GM19455 (cell line): ENCODE measurements around the gene CAVIN3.
"Not testable (repeated sequence)": the region's sequence is repeated elsewhere in the genome, so short reads cannot be mapped to it uniquely, and the experiment has no call there.

Source experiments
- ATAC-seq: cut with Tn5 transposase; IDR thresholded peaks from one replicate; pipeline ENCODE4 v1.9.1; 2021; ENCODE audit not compliant: unreplicated experiment

Gene CAVIN3

DNA sequence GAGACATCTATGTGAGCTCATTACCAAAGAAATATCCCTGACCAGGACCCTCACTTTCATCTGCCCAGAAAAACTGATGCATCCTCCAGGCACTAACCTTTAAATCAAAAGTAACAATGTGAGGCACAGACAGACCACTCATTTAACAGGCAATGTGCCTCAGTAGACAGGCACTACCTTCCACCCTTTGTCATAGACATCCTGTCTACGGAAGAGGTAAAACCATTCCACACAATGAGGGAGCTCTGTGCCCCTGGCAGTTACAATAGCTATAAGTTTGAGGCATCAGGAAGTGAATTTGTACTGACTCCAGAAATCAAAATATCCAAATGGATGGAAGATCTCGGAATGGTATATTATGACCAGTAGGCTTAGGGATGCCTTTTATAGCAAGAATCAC is 6.7 kb upstream of the CAVIN3 start:
- no peak for ATAC-seq

DNA sequence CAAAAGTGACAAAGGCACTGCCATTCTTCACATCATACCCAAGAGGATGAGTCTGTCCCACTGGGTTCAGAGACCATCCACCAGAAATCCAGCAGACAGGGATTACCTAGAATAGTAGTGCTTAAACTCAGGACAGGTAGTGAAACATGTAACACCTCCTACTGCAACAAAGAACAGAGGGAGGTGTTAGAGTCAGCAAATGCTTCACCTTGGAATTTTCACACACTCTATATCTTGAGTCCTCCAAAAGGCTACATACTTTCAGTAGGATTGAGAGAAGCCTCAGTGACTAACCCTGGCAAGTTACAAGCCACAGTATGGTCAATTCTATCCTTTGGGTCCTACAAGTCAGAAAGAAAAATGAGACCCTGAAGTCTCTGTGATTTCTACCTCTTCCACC is 6.0 kb upstream of the CAVIN3 start:
- ATAC-seq: no peak

DNA sequence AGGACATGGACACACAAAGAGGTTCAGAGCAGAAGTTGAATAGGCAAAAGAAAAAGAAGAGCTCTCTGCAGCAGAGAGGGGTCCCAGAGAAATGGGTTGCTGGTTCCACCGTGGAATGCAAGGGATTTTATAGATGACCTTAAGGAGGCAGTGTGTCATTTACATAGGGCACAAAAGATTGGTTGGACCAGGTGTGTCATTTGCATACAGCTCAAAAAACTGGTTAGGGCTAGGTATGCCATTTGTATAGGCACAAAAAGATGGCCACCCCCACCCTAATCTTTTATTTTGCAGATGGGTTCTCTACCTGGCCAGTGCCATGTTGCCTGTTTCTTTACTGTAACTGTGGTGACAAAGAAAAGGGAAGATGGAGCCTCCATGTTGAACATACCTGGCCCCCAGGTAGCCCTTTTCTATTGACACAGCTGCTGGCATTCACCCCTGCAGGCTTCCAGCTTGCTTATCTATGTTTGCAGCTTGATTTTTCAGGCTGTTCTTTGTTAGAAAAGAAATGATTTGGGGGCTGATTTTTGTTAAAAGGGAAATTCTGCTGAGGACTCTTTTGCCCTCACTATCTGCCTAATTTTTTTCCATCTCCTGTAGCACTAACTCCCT is 3.1 kb upstream of the CAVIN3 start:
- no peak for ATAC-seq

DNA sequence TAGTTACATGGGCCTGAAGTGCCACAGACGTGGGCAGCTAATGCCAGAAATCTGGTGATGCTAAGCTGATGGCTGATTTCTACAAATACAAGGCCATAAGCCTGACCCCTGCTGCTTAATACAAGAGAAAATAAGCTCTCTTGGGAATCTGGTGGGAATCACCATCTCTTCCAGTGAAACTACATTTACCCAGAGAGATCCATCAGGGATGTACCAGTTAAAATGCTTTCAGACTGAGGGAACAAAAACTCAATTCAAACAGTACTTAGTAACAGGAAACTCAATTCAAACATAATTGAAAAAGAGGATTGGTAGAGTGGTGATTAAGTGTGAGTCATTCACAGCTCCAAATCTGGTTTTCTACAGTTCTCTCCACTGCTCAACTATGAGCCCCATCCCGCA is 1.7 kb upstream of the CAVIN3 start:
- ATAC-seq: no peak

DNA sequence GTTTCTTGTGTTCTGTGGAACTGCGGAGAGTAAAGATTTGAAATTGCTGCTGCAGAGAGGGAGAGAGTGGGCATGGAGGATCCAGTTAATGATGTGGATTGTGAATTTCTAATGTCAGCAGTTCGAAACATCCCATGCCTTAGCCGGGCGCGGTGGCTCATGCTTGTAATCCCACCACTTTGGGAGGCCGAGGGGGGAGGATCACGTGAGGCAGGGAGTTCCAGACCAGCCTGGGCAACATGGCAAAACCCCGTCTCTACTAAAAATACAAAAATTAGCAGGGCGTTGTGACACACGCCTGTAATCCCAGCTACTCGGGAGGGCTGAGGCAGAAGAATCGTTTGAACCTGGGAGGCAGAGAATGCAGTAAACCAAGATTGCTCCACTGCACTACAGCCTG is 1.1 kb upstream of the CAVIN3 start:
- ATAC-seq: no peak

DNA sequence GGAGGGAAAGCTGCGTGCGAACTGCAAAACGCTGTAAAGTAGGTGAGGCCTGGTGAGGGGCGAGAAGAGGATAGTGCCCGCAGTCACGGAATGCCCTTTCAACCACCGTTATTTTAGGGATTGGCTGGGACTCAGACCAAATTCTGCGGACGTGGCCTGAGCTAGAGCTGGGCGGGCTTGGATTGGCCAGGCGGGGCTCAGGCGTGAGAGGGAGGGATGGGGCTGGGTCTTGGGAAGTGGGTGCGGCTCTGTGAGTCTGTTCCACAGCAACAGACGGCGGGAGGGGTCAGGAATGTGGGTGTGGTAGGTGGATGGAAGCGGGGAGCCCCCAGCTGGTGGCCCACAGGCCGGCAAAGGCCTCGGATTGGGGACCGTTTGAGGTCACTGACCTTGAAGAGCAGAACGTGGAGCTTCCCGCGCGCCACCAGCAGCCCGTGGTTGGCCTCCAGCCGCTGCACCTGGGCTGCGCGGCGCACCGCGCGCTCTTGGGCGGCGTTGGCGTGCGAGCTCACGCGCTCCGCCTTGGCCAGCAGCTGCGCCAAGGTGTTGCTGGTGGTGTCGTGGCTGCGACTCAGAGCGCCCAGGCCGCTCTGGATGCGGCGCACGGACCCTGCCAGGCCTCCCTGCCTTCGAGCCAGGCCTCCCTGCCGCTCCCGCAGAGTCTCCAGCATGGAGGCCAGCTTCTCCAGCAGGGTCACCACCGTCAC is 444 bp downstream of the CAVIN3 start:
- ATAC-seq: peak; percentile 41

DNA sequence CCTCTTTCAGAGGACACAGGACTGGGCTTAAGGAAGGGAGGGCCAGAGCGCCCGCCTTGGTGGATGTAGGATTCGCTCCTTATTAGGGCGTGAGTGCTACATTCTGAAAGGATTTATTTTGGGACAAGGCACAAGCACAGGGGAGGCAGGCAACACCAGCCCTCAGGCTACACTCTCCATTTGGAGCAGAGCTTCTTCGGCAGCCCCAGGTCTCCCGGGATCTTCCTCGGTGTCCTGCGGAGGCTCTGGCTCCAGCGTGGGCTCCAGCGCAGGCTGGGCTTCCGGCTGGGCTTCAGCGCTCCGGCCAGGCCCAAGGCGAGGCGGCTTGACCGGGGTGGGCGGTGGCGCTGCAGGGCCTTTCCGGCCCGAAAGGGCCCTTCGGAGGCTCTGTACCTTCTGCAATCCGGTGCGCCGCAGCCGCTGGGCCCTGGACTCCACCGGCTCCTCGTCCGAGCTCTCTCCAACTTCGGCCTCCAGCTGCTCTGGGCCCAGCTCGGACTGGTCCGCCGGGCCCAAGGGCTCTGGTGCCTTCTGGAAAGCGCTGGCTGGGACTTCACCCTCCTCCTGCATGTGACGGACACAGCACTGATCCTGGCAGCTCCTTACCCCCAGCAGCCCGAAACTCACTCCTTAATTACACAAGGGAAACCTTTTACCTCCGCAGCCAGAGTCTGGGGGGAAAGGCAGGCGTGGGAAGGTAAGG is 1.1 kb downstream of the CAVIN3 start:
- ATAC-seq: no peak

DNA sequence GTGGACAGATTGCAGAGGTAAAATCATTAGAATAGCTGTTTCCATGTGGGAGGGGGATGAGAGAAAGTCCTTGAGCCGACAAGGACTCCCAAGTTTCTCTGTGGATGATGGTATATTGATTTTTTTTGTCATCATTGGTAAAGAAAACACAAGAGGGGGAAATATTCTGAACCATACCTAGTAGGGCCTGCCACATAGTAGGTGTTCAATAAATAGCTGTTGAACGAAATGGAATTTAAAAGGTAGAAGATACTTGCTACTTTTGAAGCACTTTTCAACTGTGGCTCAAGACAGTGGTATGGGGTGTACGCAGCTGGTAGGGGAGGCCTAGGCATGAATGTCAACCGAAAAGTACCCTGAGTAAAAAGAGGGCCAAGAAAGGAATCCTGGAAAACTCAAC is 2.1 kb downstream of the CAVIN3 start:
- no peak for ATAC-seq

DNA sequence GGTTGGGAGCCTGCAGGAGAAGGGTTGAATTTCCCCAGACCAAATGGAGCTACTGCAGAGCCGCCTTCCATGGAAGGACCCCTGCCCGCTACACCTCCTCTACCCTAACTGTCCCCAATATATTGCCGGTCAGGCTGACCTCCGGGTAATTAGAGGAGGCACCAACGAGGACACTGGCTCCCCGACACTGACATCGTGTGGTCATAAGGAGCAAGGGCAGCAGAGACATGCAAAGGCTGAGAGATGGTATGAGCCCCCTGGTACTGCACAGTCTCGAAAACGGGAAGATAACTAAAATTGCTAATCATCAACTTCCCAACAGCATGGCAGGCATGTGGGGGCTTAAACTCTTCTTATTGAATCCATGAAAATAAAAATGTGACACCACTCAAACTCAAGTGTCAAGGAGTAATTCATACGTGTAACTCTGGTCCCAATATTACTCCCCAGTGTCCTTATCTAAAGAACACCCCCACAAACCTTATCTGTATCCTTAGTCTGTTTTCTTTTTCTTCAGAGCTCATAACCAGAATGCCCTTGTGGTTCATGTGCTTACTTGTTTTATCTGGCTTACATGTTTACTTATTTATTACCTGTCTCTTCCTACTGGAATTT is 4.4 kb downstream of the CAVIN3 start:
- ATAC-seq: peak; percentile 67

DNA sequence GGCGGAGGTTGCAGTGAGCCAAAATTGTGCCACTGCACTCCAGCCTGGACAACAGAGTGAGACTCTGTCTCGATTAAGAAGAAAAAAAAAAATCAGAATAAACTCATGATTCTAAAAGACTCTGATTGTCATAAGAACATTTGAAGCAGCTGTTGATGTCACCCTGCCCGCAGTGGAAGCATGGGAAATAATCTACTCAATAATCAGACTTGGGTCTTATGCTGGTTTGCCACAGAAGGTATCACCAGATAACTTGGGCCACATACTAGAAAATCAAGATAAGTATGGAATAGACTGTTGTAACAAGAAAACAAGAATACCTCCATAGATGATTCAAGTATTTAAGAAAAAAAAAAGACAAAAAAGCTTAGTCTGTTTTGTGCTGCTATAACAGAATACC is 8.2 kb downstream of the CAVIN3 start:
- no peak for ATAC-seq

DNA sequence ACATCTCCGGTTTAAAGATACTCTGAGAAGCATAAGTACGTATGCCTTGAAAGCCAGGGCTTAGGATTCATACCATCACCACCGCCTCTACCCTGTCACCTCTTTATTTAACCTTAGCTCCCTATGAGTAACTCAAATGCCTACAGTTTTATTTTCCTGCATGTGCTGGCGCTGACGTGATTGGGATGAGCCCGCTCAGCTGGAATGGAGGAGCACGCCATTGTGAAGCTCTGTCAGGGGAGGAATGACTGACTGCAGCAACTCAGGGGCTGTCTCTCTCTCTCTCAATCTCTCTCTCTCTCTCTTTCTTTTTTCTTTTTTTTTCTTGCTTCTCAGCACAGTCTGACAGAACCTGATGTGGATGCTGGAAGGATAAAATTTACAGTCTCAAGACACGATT is 12.4 kb downstream of the CAVIN3 start:
- ATAC-seq: no peak

DNA sequence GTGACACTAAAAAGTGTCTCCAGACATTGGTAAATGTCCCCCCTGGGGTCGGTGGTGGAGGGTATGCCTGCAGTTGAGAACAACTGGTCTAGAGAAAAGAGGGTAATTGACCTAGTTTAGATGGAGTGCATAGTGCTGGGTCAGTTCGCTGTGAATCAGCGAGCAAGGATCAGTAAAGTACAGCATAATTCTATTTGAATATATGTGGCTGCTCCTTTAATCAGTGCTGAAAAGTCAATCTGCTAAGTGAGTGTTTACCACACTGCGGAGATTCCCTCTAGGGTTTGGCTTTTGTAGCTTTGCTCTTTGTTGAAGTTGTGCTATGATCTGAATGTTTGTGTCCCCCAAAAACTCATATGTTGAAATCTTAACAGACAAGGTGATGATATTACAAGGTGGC is 15.0 kb downstream of the CAVIN3 start:
- no peak for ATAC-seq

DNA sequence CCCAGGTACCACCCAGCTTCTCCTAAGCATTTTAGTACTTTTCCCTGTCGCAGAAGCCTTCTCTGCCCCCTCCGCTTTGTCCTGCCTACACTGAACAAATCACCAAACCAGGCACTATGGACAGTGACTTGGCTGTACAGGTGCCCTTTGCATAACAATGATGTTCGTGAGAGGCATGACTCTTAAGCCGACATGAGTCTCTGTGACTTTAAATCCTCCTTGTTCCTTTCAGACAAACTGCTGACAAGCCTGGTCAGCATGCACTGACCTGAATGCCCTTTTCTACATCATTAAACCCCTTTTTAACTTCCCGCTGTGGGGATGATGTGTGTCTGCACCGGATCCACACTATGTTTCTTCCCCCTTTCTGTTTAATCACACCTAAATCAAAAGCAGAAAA is 16.6 kb downstream of the CAVIN3 start:
- no peak for ATAC-seq

DNA sequence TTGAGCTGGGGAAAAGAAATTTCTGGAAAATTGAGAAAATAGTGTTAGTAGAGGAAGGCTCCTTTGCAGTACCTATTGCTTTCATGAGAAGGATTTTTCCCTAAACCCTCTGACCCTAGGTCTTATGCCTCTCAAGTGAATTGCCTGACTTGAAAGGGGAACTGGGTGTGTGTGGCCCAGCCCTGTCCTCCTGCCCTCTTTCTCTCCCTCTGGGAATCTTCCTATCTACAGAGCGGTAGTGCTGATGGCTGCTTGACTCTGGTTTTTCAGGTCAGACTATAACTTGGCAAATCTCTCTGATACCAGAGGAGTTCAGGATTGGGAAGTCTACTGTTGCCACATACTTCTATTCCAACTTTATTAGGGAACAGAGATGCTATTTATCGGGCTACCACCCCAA is 19.2 kb downstream of the CAVIN3 start:
- no peak for ATAC-seq

DNA sequence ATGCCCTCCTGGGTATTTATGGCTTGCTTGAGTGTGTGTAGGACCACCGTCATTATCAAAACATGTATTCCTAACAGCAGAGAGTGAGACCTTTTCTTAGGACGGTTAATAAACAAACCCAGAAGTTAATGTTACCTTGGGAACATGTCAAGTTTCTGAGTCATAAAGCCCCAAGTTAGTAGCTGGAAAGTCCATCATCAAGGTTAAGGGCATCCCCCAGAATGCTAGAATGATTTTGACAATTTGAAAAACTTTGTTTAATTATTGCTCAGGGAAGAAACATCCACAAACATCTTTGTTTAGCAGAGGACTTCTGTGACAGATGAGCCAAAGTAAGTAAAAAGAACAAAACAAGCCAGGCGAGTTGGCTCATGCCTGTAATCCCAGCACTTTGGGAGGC is 20.0 kb downstream of the CAVIN3 start:
- ATAC-seq: no peak

DNA sequence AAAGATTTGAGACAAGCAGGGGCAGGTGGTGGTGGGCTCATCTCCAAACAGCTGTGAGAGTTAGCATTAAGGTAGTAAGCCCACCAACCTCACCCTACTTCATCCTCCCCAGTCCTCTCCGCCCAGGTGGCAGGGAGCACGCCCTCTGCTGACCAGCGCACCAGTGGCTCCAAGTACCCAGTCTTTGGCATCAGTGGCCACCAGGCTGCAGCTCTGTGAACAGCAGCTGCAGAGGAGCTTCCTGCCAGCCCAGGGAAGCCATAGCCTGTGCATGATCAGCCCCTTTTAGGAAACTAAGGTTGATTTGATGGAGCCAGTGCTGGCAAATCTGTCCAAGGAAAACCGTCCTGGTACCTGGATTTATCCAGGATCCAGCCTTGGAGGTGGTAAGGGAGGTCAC is 21.7 kb downstream of the CAVIN3 start:
- ATAC-seq: no peak

DNA sequence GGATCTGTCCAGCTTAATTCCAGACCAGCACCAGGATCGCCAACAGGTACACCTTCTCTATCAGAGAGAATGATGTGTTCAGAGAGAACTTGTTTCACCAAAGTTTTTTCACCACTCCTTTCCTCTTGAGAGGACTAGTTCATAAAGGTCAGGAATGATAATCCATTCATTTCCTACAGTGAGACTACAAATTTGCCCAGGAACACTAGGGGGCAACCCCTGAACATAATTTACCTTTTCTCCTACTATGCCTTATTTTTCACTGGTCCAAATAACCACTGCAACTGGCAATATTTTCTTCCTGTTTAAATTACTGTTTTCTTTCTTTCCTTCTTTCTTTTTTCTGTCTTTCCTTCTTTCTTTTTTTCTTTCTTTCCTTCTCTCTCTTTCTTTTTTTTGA is 22.5 kb downstream of the CAVIN3 start:
- ATAC-seq: no peak

DNA sequence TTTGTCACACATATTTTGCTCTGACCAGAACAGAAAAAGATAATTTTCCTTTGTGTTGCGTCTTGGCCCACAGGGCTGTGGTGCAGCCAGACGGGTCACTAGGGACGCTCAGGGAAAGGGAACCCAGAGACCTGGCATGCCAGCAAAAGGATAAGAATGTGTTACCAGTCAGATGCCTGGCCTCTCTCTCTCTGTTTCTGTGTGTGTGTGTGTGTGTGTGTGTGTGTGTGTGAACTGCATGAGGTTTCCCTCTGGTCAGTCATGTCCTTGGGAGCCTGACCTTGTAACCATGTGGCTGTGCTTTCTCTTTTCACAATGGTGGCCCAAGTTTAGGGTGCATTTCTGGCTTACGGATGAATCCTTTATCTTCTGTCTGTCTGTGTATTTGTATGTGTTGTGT is 35.3 kb downstream of the CAVIN3 start:
- ATAC-seq: no peak

DNA sequence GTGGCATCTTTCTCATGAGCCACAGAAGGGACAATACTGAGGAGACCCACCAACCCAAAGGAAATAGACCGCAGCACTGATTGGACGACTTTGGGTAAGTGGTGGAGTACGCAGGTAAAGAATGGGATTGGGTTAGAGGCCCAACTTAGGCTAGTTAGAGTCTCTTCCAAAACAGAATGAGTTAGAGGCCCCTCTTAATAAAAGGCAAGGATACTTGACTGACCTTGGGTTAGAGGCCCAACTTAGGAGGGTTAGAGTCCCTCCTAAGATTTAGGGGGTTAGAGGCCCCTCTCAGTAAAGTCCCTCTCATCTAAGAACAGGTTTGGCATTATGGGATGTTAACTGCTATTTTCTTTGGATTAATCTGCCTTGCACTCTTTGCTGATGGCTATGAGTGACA is 36.1 kb downstream of the CAVIN3 start:
- ATAC-seq: no peak

DNA sequence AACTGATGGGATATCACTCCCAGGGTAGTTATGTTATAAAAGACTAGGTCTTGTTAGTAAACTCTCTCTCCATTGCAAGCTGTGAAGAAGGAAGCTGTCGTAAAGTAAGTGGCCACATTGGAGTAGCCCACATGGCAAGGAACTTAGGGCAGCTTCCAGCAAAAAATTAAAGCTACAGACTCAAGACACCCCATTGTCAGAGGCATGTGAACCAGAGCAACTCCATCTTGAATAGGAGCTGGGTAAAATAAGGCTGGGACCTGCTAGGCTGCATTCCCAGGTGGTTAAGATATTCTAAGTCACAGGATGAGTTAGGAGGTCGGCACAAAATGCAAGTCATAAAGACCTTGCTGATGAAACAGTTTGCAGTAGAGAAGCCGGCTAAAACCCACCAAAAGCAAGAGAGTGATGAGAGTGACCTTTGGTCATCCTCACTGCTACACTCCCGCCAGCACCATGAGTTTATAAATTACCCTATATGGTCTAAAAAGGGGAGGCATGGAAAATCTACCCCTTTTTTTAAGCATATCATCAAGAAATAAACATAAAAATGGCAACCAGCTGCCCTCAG is 36.8 kb downstream of the CAVIN3 start:
- no peak for ATAC-seq

DNA sequence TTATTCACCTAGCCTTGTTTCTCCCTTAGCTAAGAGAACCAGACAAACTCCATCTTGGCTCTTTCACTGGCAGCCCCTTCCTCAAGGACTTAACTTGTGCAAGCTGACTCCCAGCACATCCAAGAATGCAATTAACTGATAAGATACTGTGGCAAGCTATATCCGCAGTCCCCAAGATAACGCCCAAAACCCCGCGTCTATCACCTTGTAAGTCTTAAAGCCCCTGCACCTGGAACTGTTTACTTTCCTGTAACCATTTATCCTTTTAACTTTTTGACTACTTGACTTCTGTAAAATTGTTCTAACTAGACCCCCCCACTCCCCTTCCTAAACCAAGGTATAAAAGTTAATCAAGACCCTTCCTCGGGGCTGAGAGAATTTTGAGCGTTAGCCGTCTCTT is 39.5 kb downstream of the CAVIN3 start:
- ATAC-seq: not testable (repeated sequence)

DNA sequence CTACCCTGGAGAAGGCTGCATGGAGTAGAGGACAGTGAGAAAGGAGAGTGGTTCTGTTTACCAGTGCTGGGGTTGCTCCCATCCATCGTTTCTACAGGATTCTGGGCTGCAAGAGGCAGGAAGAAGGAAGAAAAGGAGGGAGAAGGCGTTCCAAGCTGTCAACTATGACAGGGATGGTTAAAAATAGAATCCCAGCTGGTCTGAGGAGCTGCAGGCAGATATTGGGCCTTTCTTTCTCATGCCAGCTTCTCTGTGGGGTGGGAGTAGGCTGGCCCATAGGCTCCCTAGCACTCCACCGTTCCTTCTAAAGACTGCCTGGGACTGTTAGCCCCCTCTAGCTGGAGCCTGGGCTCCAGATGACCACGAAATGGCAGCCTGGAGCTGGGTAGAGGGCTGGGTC is 47.1 kb downstream of the CAVIN3 start:
- no peak for ATAC-seq
